CD4-positive, alpha-beta T cell treated with Interferon gamma for 1 hour (primary cell): ENCODE data around the gene CETP.
A peak's percentile ranks its signal among the peaks of the same experiment; 100 is the strongest.
"Not testable (repeated sequence)": the region's sequence is repeated elsewhere in the genome, so short reads cannot be mapped to it uniquely, and the experiment has no call there.

Experiments
- DNase-seq: peaks from one replicate; pipeline ENCODE4 v3.0.0-alpha.2; 2020

CETP gene

GRCh38 chr16:56982695-56983094 is 20.9 kb downstream of the CETP start:
- no peak for DNase-seq

- DNase-seq: no peak
These were observed 21.5 kb downstream of the CETP start for GRCh38 chr16:56983211-56983751.

- no peak for DNase-seq
These were observed 22.9 kb downstream of the CETP start for GRCh38 chr16:56984639-56985038.

GRCh38 chr16:56985288-56985961 is 23.7 kb downstream of the CETP start:
- DNase-seq: peak; percentile 38

- no peak for DNase-seq
These were observed 24.2 kb downstream of the CETP start for GRCh38 chr16:56985962-56986360.

- DNase-seq: no peak
These were observed 24.6 kb downstream of the CETP start for GRCh38 chr16:56986361-56986760.

GRCh38 chr16:56986908-56987307 is 25.2 kb downstream of the CETP start:
- not testable (repeated sequence) for DNase-seq

GRCh38 chr16:56987692-56988091 is 25.9 kb downstream of the CETP start:
- DNase-seq: no peak

- no peak for DNase-seq
These were observed 26.6 kb downstream of the CETP start for GRCh38 chr16:56988161-56988947.

- DNase-seq: peak; percentile 96
These were observed 27.5 kb downstream of the CETP start, which contains the start of gene NLRC5 for GRCh38 chr16:56988948-56989945. Gene NLRC5, plus strand, starts transcription at chr16:56989557. Its CDS starts 31,156 bp downstream, at chr16:57020713.

- DNase-seq: no peak
These were observed 28.2 kb downstream of the CETP start for GRCh38 chr16:56989988-56990387.

- no peak for DNase-seq
These were observed 28.9 kb downstream of the CETP start for GRCh38 chr16:56990407-56991286.

- not testable (repeated sequence) for DNase-seq
These were observed 30.7 kb downstream of the CETP start for GRCh38 chr16:56992431-56992830.

- DNase-seq: no peak
These were observed 31.5 kb downstream of the CETP start for GRCh38 chr16:56993204-56993603.

GRCh38 chr16:56994311-56994710 is 32.6 kb downstream of the CETP start:
- no peak for DNase-seq

GRCh38 chr16:56995136-56995805 is 33.5 kb downstream of the CETP start:
- DNase-seq: no peak

- no peak for DNase-seq
These were observed 35.5 kb downstream of the CETP start for GRCh38 chr16:56997264-56997663.

- DNase-seq: no peak
These were observed 36.2 kb downstream of the CETP start for GRCh38 chr16:56997931-56998330.

- DNase-seq: no peak
These were observed 36.6 kb downstream of the CETP start for GRCh38 chr16:56998352-56998751.

- no peak for DNase-seq
These were observed 37.1 kb downstream of the CETP start for GRCh38 chr16:56998861-56999260.
